NCI-H1436 (cell line): ENCODE data around the gene CDH11.

Experiments
- DNase-seq: peaks from one replicate; lab custom pipeline; 2025; lab: John Stamatoyannopoulos, UW

The CDH11 gene

GRCh38 chr16:65121870-65122723 lies at the start of gene CDH11:
Gene CDH11 (minus strand): TSS chr16:65122063. CDS start chr16:65004869, 117,194 bp downstream.
- DNase-seq = no peak

- DNase-seq = no peak
Observed at GRCh38 chr16:65154321-65154720, 32.5 kb upstream of the CDH11 start.

- DNase-seq = no peak
Observed at GRCh38 chr16:65153365-65154105, 31.7 kb upstream of the CDH11 start.

GRCh38 chr16:65148804-65149203 lies 26.9 kb upstream of the CDH11 start:
- DNase-seq = no peak

GRCh38 chr16:65142276-65142675 lies 20.4 kb upstream of the CDH11 start:
- no peak for DNase-seq

- no peak for DNase-seq
Observed at GRCh38 chr16:65136681-65137080, 14.8 kb upstream of the CDH11 start.

GRCh38 chr16:65126845-65127624 lies 5.2 kb upstream of the CDH11 start:
- no peak for DNase-seq

GRCh38 chr16:65125871-65126270 lies 4.0 kb upstream of the CDH11 start:
- DNase-seq = no peak

- DNase-seq = no peak
Observed at GRCh38 chr16:65125322-65125721, 3.5 kb upstream of the CDH11 start.

- DNase-seq = no peak
Observed at GRCh38 chr16:65124596-65124995, 2.7 kb upstream of the CDH11 start.

GRCh38 chr16:65124212-65124548 lies 2.3 kb upstream of the CDH11 start:
- no peak for DNase-seq

GRCh38 chr16:65123396-65124211 lies 1.7 kb upstream of the CDH11 start:
- DNase-seq = no peak

- no peak for DNase-seq
Observed at GRCh38 chr16:65122724-65123395, 997 bp upstream of the CDH11 start.

GRCh38 chr16:65120831-65121721 lies 787 bp downstream of the CDH11 start:
- DNase-seq = no peak

- DNase-seq = no peak
Observed at GRCh38 chr16:65120461-65120830, 1.4 kb downstream of the CDH11 start.

- no peak for DNase-seq
Observed at GRCh38 chr16:65119901-65120401, 1.9 kb downstream of the CDH11 start.

GRCh38 chr16:65119435-65119834 lies 2.4 kb downstream of the CDH11 start:
- no peak for DNase-seq

GRCh38 chr16:65118871-65119270 lies 3.0 kb downstream of the CDH11 start:
- DNase-seq = no peak

- peak; percentile 33 for DNase-seq
Observed at GRCh38 chr16:65117811-65118448, 3.9 kb downstream of the CDH11 start.
